Stimulated activated CD8-positive, alpha-beta memory T cell treated with anti-CD3 and anti-CD28 coated beads, Interleukin-4, amount 100 ng/mL, for 48 hours (primary cell): ENCODE results near the gene PLS1.
"Not testable (repeated sequence)": the region's sequence is repeated elsewhere in the genome, so short reads cannot be mapped to it uniquely, and the experiment has no call there.

Experiments used
- DNase-seq: peaks from one replicate; pipeline ENCODE4 v3.0.0-alpha.2; 2020

PLS1 gene

DNA sequence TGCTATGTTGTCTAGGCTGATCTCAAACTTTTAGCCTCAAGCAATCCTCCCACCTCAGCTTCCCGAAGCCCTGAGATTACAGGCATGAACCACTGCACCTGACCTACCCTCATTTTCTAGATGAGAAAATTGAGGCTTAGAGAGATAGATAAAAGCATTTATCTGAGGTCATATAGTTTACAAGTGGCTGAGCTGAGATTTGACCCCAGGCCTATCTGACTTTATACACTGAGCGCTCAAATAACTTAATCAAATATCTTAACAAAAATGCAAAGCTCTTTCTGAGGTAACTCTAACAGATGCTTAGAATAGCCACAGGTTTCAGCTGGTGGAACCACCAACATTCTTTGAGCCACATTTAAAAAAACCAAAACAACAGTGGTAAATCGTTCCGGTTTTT lies 5.5 kb downstream of the PLS1 start:
- no peak for DNase-seq

DNA sequence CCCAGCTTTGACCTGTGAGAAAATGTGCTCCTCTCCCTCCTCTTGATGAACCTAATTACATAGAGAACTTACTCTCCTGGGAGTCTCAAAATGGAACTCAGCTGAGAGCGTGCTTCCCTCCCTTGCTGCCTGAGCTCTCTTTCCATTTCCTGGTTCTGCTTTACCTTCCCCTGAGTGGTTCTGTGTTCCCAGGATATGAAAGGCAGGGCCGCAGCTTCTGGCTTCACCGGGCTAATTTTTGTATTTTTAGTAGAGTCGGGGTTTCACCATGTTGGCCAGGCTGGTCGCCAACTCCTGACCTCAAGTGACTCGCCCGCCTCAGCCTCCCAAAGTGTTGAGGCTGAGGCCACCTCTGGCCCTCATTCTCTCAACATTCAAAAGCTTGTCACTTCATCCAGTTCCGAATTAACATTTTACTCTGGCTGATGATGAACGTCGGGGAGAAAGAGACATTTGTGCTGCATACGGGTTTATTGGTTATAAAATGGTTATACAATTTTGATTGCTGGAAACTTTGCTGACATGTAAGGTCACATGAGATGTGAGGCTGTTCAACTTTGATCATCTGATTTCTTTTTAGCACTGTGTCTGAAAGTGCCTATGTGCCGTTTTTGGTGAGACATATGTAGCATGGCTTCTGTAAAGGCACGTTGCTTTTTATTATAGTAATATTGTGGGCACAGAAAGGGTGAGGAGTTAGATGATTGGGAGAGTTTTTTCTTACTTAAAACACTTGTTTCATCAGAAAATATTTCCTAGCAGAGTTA lies 6.6 kb downstream of the PLS1 start:
- no peak for DNase-seq

GRCh38 chr3:142603386-142603705 lies 7.2 kb downstream of the PLS1 start:
- not testable (repeated sequence) for DNase-seq

DNA sequence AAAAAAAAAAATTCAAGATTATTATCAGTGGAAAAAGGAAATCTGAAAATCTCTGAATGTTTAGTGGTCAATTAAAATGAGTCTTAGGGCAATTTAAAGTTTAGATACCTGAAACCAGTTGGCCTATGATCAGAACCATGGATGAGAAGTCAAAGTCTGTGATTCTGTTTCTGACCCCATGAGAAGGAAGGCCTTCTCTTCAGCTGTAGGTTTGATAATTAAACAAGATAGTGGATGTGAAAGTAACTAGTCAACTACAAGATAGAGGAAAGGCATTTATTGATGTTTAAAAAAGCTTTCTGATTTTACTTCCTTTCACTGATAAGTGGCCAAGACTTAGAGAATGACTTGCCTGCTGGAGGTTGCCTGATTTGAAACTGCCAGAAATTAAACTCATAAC lies 8.7 kb downstream of the PLS1 start:
- no peak for DNase-seq

DNA sequence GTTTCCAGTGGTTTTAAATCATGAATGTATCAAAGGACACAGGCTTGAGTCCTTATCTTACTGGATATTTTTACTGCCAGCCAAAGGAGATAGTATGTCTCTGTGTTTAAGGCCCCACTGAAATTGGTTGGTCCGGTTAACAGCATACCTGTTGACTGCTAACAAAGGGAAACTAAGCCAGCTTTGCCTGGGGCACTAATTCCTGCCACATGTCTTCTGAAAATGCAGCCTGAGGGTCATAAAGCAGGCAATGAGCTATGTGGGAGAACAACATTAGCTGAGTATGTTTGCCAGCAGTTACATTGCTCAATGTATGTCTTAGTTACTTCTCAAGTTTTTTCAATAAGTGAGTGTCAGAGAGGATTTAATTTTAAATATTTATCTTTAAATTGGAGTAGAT lies 12.4 kb downstream of the PLS1 start:
- DNase-seq: no peak

GRCh38 chr3:142609136-142609535 lies 12.9 kb downstream of the PLS1 start:
- no peak for DNase-seq

DNA sequence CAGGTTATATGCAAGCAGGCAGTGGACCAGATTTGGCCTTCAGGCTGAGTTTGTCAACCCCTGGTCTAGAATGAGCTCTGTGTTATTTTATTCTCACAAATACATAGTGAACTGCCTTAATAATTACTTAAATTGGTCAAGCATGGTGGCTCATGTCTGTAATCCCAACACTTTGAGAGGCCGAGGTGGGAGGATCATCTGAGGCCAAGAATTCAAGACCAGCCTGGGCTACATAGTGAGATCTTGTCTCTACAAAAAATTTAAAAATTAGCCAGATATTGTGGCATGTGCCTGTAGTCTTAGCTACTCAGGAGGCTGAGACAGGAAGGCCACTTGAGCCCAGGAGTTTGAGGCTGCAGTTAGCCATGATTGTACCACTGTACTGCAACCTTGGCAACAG lies 15.0 kb downstream of the PLS1 start:
- DNase-seq: no peak

DNA sequence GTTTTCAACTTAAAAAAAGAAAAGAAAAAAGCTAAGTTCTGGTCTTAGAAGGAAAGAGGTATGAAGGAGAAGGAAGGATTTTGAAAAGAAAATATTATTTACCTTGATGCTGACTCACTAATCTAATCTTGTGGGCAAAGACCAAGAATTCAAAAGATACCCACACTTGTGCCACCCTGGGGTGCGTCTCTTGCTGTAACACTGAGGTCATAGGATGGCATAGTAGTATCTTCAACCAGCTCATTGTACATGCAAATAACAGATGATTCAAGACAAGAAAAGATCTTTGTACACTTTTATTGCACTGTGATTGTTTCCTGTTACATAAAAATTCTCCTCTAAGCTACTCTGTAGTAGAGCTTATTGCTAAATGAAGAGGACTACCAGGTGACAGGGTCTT lies 17.3 kb downstream of the PLS1 start:
- no peak for DNase-seq

- DNase-seq: no peak
These were observed 17.9 kb downstream of the PLS1 start for GRCh38 chr3:142614059-142614626.

DNA sequence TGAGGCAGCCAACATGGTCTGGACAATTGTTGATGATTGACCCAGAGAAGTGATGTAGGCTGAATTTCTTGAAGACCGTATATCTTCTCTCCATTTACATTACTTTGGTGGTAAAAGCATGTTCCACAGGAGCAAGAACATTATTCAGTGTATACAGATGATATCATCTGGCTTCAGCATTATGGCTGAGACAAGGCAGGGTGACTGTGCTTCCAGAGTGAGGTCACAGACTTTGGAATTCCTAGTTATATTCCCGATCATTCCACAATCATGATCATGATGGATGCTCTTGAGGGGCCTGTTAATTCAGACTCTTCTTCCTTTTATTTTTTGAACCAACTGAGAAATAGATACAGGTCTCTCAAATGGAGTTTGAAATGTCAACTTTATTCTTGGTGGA lies 19.0 kb downstream of the PLS1 start:
- no peak for DNase-seq

DNA sequence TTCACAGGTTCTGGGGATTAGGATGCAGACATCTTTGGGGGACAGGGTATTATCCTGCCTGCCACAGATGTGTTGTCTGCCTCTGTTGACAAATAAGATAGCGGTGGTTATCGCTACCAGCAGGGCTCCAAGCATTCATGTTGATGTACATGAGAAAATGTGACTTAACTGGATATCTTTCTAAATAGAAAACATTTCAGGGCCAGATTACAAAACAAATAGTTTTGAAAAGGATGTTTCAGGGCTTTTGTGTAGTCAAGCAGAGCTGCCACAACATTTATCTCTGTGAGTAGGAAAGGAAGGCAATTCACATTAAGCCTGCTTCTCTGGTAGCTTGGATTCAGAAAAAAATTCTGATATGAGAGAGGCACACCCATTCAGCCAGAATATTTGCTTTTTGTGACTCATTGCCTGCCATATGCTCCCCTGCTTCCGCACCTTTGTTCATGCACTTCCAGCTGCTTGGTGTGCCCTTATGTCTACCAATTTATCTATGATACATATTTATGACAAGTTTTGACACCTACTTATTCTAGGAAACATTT lies 22.8 kb downstream of the PLS1 start:
- DNase-seq: no peak

DNA sequence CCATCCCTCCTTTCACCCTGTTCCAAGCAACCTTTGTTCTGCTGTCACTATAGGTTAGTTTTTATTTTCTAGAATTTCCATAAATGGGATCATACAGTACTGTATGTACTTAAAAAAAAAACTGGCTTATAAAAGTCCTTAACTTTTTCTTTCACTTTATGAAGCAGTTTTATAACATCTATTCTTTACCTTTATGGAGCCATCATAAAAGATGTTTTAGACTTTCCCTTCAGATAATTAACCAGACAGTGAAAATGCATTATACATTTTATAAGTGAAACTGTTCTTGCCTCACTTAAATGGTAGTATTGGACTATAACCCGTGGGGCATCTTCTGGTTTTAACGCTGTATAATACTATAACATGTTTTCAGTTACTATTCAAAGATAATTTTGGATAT lies 26.2 kb downstream of the PLS1 start:
- DNase-seq: no peak

DNA sequence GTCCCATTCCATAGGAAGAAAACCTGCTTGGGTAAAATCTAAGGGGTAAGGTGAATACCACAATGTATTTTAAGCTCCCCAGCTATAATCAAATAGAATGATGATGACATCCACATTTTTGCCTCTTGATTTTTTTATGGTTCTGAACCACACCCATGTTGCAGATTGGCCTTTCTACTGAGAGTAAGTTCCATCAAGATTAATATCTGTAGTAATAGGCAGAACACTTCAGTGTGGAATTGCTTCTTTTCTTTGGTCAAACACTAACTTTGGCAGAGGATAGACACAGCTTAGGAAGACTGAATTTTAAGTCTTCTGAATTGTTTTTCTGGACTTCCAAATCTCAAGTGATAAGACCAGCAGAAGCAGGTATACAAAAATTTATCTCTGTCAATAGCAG lies 27.0 kb downstream of the PLS1 start:
- DNase-seq: no peak

DNA sequence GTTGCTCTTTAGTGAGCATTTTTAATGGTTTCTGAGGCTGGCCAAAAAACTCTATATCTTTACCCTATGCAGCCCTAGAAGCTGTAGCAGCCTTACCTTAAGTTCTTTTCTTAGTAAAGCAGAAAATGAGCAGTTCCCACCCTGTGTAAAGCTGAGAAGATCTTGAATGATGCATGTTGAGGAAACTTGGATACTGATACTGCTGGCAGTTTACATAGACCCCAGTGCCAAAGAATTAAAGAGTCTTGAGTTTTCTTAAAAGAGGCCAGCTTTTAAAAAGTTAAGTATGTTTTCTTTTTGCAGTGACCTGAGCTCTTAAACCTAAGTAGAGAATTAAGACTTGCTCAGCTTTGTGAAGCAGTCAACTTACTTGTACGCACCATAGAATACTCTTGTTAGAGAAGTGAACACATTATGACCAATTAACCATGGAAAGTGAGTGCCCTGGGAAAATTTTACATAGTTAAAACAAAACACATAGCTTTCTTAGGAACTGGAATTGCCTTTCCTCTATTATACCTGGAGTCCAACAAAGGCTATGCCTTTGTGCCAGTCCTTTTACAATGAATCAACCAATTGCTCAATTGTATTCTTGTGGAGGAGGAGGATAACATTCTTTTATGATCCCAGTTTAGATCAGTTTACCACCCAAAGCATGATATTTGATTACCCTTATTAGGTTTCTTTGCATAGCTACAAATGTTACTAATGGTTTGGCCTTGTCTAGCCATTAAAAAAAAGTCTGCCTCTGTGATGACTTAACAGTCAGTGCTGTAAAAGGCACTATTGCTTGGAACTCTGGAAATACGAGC lies 28.4 kb downstream of the PLS1 start:
- no peak for DNase-seq

DNA sequence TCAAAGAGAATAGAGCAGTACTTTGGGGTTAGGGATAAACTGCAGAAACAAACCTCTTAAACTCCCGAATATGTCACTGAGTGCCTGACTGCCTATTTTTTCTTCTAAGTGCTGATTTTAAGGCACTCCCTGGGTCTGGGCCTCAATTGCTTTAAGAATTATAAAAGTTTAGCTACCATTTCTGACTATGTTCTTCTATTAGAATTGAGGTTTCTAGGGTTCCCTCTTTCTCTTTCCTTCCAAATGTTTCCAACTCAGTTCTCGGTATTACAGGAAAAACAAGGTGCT lies 28.9 kb downstream of the PLS1 start:
- DNase-seq: no peak

- no peak for DNase-seq
These were observed 30.8 kb downstream of the PLS1 start for GRCh38 chr3:142626971-142627370.

GRCh38 chr3:142628801-142629200 lies 32.6 kb downstream of the PLS1 start:
- no peak for DNase-seq

DNA sequence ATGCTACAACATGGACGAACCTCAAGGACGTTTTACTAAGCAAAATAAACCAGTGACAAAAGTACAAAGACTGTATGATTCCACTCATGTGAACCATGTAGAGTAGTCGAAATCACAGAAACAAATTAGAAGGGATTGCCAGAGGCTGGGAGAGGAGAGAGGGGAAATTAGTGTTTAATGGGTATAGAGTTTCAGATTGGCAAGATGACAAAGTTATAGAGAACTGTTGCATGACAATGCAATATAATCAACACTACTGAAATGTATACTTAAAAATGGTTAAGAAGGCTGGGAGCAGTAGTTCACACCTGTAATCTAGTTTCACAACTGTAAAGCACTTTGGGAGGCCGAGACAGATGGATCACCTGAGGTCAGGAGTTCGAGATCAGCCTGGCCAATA lies 36.9 kb downstream of the PLS1 start:
- no peak for DNase-seq

GRCh38 chr3:142636050-142636449 lies 39.9 kb downstream of the PLS1 start:
- no peak for DNase-seq

DNA sequence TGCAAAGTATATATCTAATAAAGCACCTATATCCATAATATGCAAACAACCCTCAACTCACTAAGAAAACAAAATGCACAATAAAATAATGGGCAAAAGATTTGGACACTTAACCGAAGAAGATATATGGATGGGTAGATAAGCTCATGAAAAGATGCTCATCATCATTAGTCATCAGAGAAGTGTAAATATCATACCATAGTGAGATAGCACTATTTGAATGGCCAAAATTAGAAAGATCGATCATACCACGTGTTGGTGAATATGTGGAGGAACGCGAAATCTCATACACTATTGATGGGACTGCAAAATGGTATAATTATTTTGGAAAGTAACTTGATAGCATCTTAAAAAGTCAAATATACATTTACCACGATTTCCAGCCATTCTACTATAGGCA lies 40.5 kb downstream of the PLS1 start:
- DNase-seq: no peak

GRCh38 chr3:142638291-142638690 lies 42.1 kb downstream of the PLS1 start:
- DNase-seq: no peak

- no peak for DNase-seq
These were observed 45.3 kb downstream of the PLS1 start for GRCh38 chr3:142641504-142641903.

- no peak for DNase-seq
These were observed 46.8 kb downstream of the PLS1 start for GRCh38 chr3:142642956-142643355.

- no peak for DNase-seq
These were observed 48.3 kb downstream of the PLS1 start for GRCh38 chr3:142644502-142644901.
